NCI-H510A treated with DMSO at 0.1 percent for 48 hours (cell line): ENCODE results near the gene MYH7.
"Not testable (repeated sequence)": the region's sequence is repeated elsewhere in the genome, so short reads cannot be mapped to it uniquely, and the experiment has no call there.

ENCODE experiments used
- DNase-seq: peaks from one replicate; lab custom pipeline; 2025; lab: John Stamatoyannopoulos, UW

Gene MYH7

DNA sequence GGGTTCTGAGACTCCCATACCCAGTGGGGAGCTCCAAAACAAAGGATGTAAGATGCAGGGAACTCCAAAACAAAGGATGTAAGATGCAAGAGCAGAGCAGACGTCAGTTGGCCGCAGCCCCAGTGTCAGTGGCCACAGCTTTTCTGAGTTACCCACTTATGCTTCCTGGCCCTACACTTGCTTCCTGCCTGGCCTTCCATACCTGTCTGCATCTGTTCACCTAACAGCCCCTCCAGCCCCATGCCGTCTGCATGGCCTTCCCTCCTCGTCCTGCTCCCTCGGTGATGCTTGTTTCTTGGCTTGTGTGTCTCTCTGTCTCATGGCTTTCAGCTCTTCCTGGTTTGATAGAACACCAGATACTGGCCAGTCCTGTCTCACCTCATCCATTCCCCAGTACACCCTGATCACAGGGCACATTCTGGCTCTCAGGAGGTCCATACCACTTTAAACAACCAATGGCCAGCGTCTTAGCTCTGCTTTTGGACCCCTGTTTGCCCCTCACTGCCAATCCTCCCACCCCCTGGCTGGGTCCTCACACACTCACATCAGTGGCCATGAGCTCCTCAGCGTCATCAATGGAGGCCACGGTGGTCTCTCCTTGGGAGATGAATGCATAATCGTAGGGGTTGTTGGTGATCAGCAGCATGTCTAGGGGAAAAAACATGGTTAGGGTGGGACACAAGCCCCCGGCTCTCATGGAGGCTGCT lies 5.3 kb downstream of the MYH7 start:
- DNase-seq = no peak

- DNase-seq = no peak
Measured at GRCh38 chr14:23428686-23429495, 6.6 kb downstream of the MYH7 start.

- DNase-seq = not testable (repeated sequence)
Measured at GRCh38 chr14:23425798-23426197, 9.7 kb downstream of the MYH7 start.

- DNase-seq = no peak
Measured at GRCh38 chr14:23425169-23425568, 10.3 kb downstream of the MYH7 start.

- no peak for DNase-seq
Measured at GRCh38 chr14:23423657-23424056, 11.8 kb downstream of the MYH7 start.

DNA sequence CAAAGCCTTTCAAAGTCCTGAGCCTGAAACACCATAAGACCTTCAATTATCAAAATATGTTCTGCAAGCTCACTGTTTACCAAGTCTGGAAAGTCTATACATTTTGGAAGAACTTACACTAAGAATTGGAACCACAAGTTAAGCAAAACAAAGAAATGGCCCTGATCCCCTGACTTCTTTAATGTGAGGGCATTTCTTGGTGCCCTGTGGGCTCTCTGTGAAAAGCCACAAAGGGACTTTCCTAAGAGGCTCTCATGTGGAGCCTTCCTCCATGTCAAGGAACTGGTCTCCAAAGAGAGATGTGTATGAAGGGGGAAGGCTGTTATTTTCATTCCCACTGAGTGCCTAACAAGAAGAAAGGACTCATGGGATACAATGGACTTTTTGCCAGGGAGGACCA lies 13.9 kb downstream of the MYH7 start:
- no peak for DNase-seq

DNA sequence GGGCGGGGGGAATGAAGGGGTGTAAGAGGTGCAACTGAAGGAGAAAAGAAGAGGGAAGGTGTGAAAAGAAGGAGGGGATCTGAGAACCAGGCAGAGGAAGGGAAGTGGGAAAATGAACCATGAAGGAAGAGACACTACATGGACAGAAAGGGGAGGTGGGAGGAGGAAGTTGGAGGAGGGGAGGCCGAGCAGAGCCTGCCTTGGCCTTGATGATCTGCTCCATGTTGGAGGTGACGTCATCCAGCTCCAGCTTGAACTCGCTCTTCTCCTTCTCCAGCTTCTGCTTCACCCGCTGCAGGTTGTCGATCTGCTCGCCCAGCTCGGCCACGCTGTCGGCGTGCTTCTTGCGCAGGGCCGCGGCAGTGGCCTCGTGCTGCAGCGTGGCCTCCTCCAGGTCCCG lies 15.8 kb downstream of the MYH7 start:
- DNase-seq = not testable (repeated sequence)

DNA sequence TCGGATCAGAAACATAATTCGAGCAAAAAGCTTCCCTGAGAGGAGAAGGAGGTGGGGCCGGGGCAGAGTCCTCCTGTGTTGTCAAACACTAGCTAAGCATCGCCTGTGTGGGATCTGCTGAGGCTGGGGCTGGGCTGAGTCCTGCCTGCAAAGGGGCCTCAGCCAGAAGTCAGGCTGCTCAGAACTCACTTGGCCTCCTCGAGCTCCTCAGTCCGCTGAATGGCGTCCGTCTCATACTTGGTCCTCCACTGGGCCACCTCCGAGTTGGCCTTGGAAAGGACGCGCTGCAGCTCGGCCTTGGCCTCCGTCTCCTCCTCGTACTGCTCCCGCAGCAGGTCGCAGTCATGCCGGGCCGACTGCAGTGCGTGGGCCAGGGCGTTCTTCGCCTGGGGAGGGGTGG lies 17.4 kb downstream of the MYH7 start:
- DNase-seq = no peak

GRCh38 chr14:23417269-23417668 lies 18.2 kb downstream of the MYH7 start:
- DNase-seq = not testable (repeated sequence)

- DNase-seq = no peak
Measured at GRCh38 chr14:23416801-23417200, 18.7 kb downstream of the MYH7 start.

DNA sequence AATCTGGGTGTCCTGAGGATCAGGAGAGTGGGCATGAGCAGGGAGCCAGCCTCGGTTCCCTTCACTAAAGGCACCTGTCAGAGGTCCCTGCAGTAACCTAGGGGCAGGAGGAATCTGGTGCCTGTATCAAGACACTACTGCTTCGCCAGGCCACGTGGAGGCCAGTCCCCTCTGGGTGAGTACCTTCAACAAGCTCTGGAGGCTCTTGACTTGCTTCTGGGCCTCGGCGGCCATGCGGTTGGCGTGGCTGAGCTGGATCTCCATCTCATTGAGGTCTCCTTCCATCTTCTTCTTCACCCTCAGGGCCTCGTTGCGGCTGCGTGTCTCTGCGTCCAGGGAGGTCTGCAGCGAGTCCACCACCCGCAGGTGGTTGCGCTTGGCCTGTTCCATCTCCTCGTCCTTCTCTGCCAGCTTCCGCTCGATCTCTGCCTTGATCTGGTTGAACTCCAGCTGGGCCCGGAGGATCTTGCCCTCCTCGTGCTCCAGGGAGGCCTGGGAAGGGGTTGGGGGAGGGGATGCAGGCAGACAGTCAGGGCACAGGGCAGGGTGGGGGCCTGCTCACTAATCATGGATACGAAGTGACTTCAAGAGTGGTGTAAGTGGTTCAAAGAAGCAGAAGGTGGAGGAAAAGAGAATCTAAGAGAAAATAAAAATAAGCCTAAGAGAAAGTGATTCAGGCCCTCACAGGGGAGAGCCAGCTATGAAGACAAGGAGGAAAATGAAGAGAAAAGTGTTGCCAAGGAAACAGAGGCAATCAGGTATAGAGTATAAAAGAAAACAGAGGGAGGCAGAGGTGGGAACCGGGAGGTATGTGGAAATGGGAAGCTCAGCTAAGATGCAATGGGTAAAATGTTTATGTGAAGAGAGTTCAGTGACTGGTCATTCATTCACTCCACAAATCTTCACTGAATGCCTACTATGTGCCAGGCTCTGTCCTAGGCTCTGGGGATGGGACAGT lies 19.4 kb downstream of the MYH7 start:
- no peak for DNase-seq

DNA sequence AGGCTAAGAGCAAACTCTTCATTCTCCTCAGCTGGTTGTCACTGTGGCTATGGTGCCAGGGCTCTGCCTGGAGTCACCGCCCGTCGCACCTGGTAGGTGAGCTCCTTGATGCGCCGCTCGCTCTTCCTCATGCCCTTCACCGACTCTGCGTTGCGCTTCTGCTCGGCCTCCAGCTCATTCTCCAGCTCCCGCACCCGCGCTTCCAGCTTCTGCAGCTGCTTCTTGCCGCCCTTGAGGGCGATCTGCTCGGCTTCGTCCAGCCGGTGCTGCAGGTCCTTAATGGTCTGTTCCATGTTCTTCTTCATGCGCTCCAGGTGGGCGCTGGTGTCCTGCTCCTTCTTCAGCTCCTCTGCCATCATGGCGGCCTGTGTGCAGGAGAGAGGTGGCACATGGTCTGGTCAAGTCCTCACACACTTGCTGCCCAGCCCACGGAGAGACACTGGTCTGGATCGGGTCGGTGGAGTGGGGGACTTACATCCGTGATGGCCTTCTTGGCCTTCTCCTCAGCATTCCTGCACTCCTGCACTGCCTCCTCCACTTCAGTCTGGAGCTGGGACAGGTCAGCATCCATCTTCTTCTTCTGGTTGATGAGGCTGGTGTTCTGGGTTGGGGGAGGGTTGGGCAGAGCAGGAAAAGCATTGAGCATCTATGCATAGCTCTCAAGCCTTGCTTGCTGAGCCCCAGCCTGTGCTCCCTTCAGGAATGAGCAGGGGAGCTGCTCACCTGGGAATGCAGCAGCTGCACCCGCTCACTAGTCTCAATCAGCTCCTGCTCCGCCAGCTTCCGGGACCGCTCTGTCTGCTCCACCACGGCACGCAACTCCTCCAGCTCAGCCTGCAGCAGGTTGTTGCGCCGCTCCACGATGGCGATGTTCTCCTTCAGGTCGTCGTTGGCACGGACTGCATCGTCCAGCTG lies 20.3 kb downstream of the MYH7 start:
- DNase-seq = no peak

GRCh38 chr14:23414254-23414653 lies 21.2 kb downstream of the MYH7 start:
- no peak for DNase-seq

- DNase-seq = no peak
Measured at GRCh38 chr14:23413681-23414080, 21.8 kb downstream of the MYH7 start.

- DNase-seq = no peak
Measured at GRCh38 chr14:23411563-23412525, 23.6 kb downstream of the MYH7 start.

DNA sequence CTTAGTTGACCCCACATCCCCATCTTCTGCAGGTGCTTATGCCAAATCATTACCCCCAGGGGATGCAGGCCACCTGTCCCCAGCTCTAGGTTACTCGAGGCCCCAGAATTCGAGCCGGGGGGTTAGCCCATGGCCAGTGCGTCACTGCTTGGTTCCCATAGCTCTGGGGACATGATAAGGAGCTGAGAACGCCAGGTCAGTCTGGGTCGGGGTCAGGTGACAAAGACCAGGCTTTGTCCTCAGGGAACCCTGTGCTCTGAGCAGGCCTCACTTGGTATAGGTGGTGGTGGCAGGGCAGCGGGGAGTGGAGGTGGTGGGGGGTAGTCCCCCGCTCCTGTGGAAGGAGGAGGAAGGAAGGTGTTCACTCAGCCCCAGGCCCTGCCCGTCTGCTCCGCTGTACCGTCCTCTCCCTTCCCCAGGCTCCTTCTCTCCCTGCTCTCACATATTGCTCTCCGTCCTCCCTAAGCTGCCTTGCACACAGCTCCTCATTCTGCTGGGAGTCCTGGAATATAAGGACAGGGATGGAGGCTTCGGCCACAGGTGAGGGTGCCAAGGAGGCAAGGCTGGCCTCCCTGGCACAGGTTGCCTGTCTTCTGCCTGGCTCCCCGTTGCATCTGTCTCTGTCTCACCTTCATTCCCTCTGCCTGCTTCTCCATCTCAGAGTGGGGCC lies 25.4 kb downstream of the MYH7 start:
- DNase-seq = no peak

DNA sequence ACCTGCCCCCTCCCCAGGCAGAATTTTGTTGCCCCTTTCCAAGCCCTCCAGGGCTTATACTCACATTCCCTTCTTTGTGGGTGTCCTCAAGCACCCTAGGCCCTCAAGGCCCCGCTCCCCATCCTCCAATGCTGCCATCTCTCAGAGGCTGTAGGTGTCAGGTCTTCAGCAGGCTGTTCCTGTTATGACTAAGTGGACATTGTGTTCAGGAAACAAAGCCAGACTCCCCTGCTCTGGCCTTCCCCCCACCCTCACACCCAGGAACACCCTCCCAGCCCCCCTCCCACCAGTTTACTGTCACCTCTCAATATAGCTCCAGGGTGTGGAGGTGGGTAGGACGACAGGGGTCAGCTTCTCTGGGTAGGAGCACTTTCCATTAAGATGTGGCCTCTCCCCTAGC lies 26.0 kb downstream of the MYH7 start:
- no peak for DNase-seq

DNA sequence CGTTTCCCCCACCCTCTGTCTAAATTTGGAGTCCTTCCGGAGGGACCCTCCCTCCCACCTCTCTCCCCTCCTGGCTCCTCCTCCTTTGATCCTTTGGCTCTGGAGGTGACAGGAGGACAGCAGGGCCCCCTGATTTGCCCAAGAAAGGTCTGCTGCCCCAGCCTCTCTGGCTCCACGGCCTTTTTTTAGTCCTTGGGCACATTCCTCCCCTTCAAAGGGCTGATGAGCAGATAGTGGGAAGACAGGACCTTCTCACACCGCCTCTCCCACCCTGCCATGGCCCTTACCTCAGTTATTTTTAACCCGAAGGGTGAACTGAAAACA lies 27.2 kb downstream of the MYH7 start:
- DNase-seq = no peak

DNA sequence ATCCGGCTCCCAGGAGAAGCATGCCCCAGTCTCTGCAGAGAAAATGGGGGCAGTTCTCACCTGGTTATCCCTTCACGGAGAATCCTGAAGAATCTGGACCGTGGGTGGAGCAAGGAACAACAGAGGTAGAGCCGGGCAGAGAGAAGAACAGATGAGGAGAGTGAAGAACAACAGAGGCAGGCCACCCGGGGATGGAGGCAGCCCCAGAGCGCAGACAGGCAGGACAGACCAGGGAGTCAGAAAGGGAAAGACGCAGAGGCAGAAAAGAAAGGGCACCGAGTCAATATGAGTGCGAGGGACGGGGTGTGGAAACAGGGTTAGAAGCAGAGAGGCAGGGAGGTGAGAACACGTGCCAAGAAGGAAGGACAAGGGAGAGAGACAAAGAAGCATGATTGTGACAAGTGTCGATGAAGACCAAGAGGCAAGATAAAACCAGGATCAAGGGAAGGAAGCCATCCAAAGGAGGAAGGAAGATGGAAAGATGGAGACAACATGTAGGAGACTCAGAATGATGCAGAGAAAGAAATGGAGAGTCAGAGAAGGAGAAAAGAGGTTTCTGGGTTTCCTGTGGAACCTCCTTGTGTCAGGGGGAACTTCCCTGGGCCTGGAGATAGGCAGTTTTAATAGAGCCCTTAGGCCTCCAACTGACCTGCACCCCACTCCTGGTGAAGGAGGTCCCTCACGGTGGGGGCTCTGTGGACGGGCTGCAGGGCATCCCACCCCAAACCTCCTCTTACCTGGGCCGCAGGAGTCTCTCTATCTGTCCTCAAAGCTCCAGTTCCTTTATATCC lies 27.7 kb downstream of the MYH7 start, which contains the start of gene MYH6:
MYH6 (minus strand) TSS at position 758 of the 791 bp plus-strand sequence. CDS start 1,050 bp downstream, outside the sequence.
- no peak for DNase-seq
